Prostate gland (tissue), 2 donors: ENCODE data around the gene TMEM181. TPM values are rescaled to one million over a fixed set of nuclear protein-coding genes. Genes with fewer than 3 reads are reported as not detected.

Experiments
- DNase-seq: peaks from one replicate; pipeline ENCODE4 v3.0.0-alpha.2; 2019; ENCODE audit warnings: low spot score
- H3K27ac ChIP-seq, 2 donors: fragments of 200-600 bp; sonication (generic); 2 replicates each; pipeline ENCODE4 v1.5.1; 2017 to 2019
- H3K27me3 ChIP-seq: fragments of 200-600 bp; sonication (generic); replicated peaks from 2 replicates; pipeline ENCODE4 v1.5.1; 2019; ENCODE audit not compliant: insufficient read depth
- H3K36me3 ChIP-seq, 2 donors: fragments of 200-600 bp; sonication (generic); 1 replicate in 1 of 2; 2 replicates in 1 of 2; pipeline versions ENCODE4 v1.5.1 to v1.8.1; 2017 to 2019
- H3K4me1 ChIP-seq: fragments of 200-600 bp; sonication (generic); replicated peaks from 2 replicates; pipeline ENCODE4 v1.5.1; 2019
- H3K4me3 ChIP-seq, 2 donors: fragments of 200-600 bp; sonication (generic); 2 replicates each; pipeline ENCODE4 v1.5.1; 2017 to 2019
- H3K9me3 ChIP-seq: fragments of 200-600 bp; sonication (generic); 2 replicates; pipeline ENCODE4 v1.5.1; 2017
- CTCF ChIP-seq, 4 experiments: fragments of 200-600 bp in 2 of 4; fragments of 450-650 bp in 2 of 4; sonication (generic) in 2 of 4; IDR thresholded peaks; 1 replicate in 3 of 4; 2 replicates in 1 of 4; pipeline ENCODE4 v1.5.1; 2016 to 2019; ENCODE audit warnings: antibody characterized with exemption in 4 of 4, mild to moderate bottlenecking in 2 of 4, moderate library complexity in 2 of 4
- POLR2A ChIP-seq: fragments of 450-650 bp; IDR thresholded peaks from one replicate; pipeline ENCODE4 v1.6.1; 2016; ENCODE audit warnings: antibody characterized with exemption, mild to moderate bottlenecking
- POLR2AphosphoS5 ChIP-seq: sonication (generic); formaldehyde crosslinking; IDR thresholded peaks from one replicate; pipeline ENCODE4 v1.6.1; 2017; ENCODE audit warnings: antibody characterized with exemption
- WGBS: methylation state at CpG from one replicate; pipeline ENCODE4 v1.1.5; 2018; 5-methylcytosine and 5-hydroxymethylcytosine counted together
- intact Hi-C: fragments of 100-400 bp; cut with DNase I; formaldehyde crosslinking; loops from one replicate; pipeline ENCODE4 v1.14.2; 2022
- total RNA-seq, 2 donors: library from RNA; depleted of rRNA; stranded (reverse); fragments of >200 nt; gene quantifications; one replicate each; pipeline ENCODE4 v1.1.0, GENCODE V29; 2016

TMEM181 gene
- total RNA-seq, 2 donors from 2014 or later, result 26.0 to 67.9 TPM

GRCh38 chr6:158636778-158637177, 76.9 kb downstream of the TMEM181 start:
- intact Hi-C loops, result no loop called here
- H3K9me3 ChIP-seq, result no peaks in the 10 kb centered on the region
- no peaks in the 10 kb centered on the region for H3K27me3 ChIP-seq
- TF ChIP-seq POLR2A (no peak), CTCF (IDR thresholded peaks at IDR 0.05) (no peak), POLR2AphosphoS5 (no peak)
- H3K36me3 ChIP-seq, result no peaks in the 10 kb centered on the region
- WGBS, result 90% methylated on average over 8 of the region's 8 CpGs
- no peak overlapping the region for H3K4me3 ChIP-seq
- DNase-seq, result no peak
- no peak overlapping the region for H3K27ac ChIP-seq
- no peaks in the 10 kb centered on the region for H3K4me1 ChIP-seq

GRCh38 chr6:158638324-158638854, 78.5 kb downstream of the TMEM181 start:
- Histone ChIP-seq H3K27me3 (no peaks in the 10 kb centered on the region), H3K4me1 (no peaks in the 10 kb centered on the region), H3K27ac (no peak overlapping the region), H3K36me3 (no peaks in the 10 kb centered on the region), H3K4me3 (no peak overlapping the region), H3K9me3 (no peaks in the 10 kb centered on the region)
- TF ChIP-seq POLR2A (no peak), POLR2AphosphoS5 (no peak), CTCF (IDR thresholded peaks at IDR 0.05) (no peak)
- intact Hi-C loops, result no loop called here
- 89% methylated on average over 3 of the region's 3 CpGs for WGBS
- DNase-seq, result no peak

- TF ChIP-seq POLR2AphosphoS5 (no peak), CTCF (IDR thresholded peaks at IDR 0.05) (no peak), POLR2A (no peak)
- Histone ChIP-seq H3K4me3 (no peak overlapping the region), H3K9me3 (no peaks in the 10 kb centered on the region), H3K27me3 (no peaks in the 10 kb centered on the region), H3K36me3 (no peaks in the 10 kb centered on the region), H3K27ac (no peak overlapping the region), H3K4me1 (no peaks in the 10 kb centered on the region)
- WGBS, result 84% methylated on average over 5 of the region's 5 CpGs
- intact Hi-C loops, result no loop called here
- DNase-seq, result no peak
These were observed 79.2 kb downstream of the TMEM181 start for GRCh38 chr6:158639056-158639455.

GRCh38 chr6:158640519-158640918, 80.6 kb downstream of the TMEM181 start:
- TF ChIP-seq CTCF (IDR thresholded peaks at IDR 0.05) (no peak), POLR2A (no peak), POLR2AphosphoS5 (no peak)
- Histone ChIP-seq H3K9me3 (no peaks in the 10 kb centered on the region), H3K27me3 (no peaks in the 10 kb centered on the region), H3K36me3 (no peaks in the 10 kb centered on the region), H3K27ac (no peak overlapping the region), H3K4me3 (no peak overlapping the region), H3K4me1 (no peaks in the 10 kb centered on the region)
- 92% methylated on average over 2 of the region's 2 CpGs for WGBS
- DNase-seq, result no peak
- intact Hi-C loops, result no loop called here

- 71% methylated on average over 8 of the region's 8 CpGs for WGBS
- no peak overlapping the region for H3K4me3 ChIP-seq
- no peak overlapping the region for H3K27ac ChIP-seq
These were observed 82.3 kb downstream of the TMEM181 start for GRCh38 chr6:158642097-158642601.

More at GRCh38 chr6:158642097-158642601, 82.3 kb downstream of the TMEM181 start:
- no peaks in the 10 kb centered on the region for H3K27me3 ChIP-seq
- TF ChIP-seq CTCF (IDR thresholded peaks at IDR 0.05), result no peak
- TF ChIP-seq POLR2AphosphoS5, result no peak
- TF ChIP-seq POLR2A, result no peak
- H3K9me3 ChIP-seq, result no peaks in the 10 kb centered on the region
- H3K4me1 ChIP-seq, result no peaks in the 10 kb centered on the region
- H3K36me3 ChIP-seq, result no peaks in the 10 kb centered on the region
- no peak for DNase-seq
- intact Hi-C loops, result no loop called here
